ENCODE results near the gene TUBB2B. TPM values are rescaled to one million over a fixed set of nuclear protein-coding genes. Genes with fewer than 3 reads are reported as not detected.

TUBB2B gene
- total RNA-seq, 1 donor from 2014 or later = 119 TPM

GRCh38 chr6:3217286-3217685 is 10.2 kb downstream of the TUBB2B start:
- H3K9me3 Mint-ChIP-seq (ENCODE audit: low read depth) = no peaks in the 10 kb centered on the region
- no peak overlapping the region for H3K4me3 Mint-ChIP-seq (ENCODE audit: unreplicated experiment)
- DNase-seq (ENCODE audit: low spot score) = no peak

GRCh38 chr6:3214898-3215297 is 12.6 kb downstream of the TUBB2B start:
- Mint-ChIP-seq H3K4me1 (ENCODE audit: low read depth) (peaks cover 46% of the 10 kb centered on the region), H3K27me3 (ENCODE audit: low read depth) (no peaks in the 10 kb centered on the region), H3K36me3 (ENCODE audit: low read depth) (no peaks in the 10 kb centered on the region), H3K27ac (ENCODE audit: unreplicated experiment) (peak overlapping the region; percentile 28), H3K4me3 (ENCODE audit: unreplicated experiment) (no peak overlapping the region), H3K9me3 (ENCODE audit: low read depth) (no peaks in the 10 kb centered on the region)
- no peak for TF ChIP-seq CTCF (IDR thresholded peaks at IDR 0.05)
- DNase-seq (ENCODE audit: low spot score) = no peak

More at GRCh38 chr6:3217286-3217685, 10.2 kb downstream of the TUBB2B start:
- Mint-ChIP-seq H3K27ac (ENCODE audit: unreplicated experiment) (no peak overlapping the region), H3K36me3 (ENCODE audit: low read depth) (no peaks in the 10 kb centered on the region), H3K4me1 (ENCODE audit: low read depth) (peaks cover 25% of the 10 kb centered on the region), H3K27me3 (ENCODE audit: low read depth) (no peaks in the 10 kb centered on the region)
- no peak for TF ChIP-seq CTCF (IDR thresholded peaks at IDR 0.05)

GRCh38 chr6:3213334-3213695 is 14.1 kb downstream of the TUBB2B start:
- TF ChIP-seq CTCF (IDR thresholded peaks at IDR 0.05) = no peak
- Mint-ChIP-seq H3K9me3 (ENCODE audit: low read depth) (no peaks in the 10 kb centered on the region), H3K4me3 (ENCODE audit: unreplicated experiment) (no peak overlapping the region), H3K36me3 (ENCODE audit: low read depth) (no peaks in the 10 kb centered on the region), H3K27me3 (ENCODE audit: low read depth) (no peaks in the 10 kb centered on the region), H3K27ac (ENCODE audit: unreplicated experiment) (no peak overlapping the region), H3K4me1 (ENCODE audit: low read depth) (peaks cover 62% of the 10 kb centered on the region)
- DNase-seq (ENCODE audit: low spot score) = no peak

- no peak for TF ChIP-seq CTCF (IDR thresholded peaks at IDR 0.05)
- peaks cover 72% of the 10 kb centered on the region for H3K4me1 Mint-ChIP-seq (ENCODE audit: low read depth)
- peak overlapping the region; percentile 34 for H3K27ac Mint-ChIP-seq (ENCODE audit: unreplicated experiment)
- no peak for DNase-seq (ENCODE audit: low spot score)
- H3K9me3 Mint-ChIP-seq (ENCODE audit: low read depth) = no peaks in the 10 kb centered on the region
- H3K27me3 Mint-ChIP-seq (ENCODE audit: low read depth) = no peaks in the 10 kb centered on the region
- H3K36me3 Mint-ChIP-seq (ENCODE audit: low read depth) = no peaks in the 10 kb centered on the region
- no peak overlapping the region for H3K4me3 Mint-ChIP-seq (ENCODE audit: unreplicated experiment)
These were observed 15.2 kb downstream of the TUBB2B start for GRCh38 chr6:3212261-3212660.

GRCh38 chr6:3211681-3212080 is 15.8 kb downstream of the TUBB2B start:
- H3K27me3 Mint-ChIP-seq (ENCODE audit: low read depth) = no peaks in the 10 kb centered on the region

More at GRCh38 chr6:3211681-3212080, 15.8 kb downstream of the TUBB2B start:
- no peaks in the 10 kb centered on the region for H3K36me3 Mint-ChIP-seq (ENCODE audit: low read depth)
- peaks cover 74% of the 10 kb centered on the region for H3K4me1 Mint-ChIP-seq (ENCODE audit: low read depth)
- TF ChIP-seq CTCF (IDR thresholded peaks at IDR 0.05) = no peak
- no peak overlapping the region for H3K4me3 Mint-ChIP-seq (ENCODE audit: unreplicated experiment)
- DNase-seq (ENCODE audit: low spot score) = no peak
- H3K9me3 Mint-ChIP-seq (ENCODE audit: low read depth) = no peaks in the 10 kb centered on the region
- peak overlapping the region; percentile 75 for H3K27ac Mint-ChIP-seq (ENCODE audit: unreplicated experiment)

Measured in chondrocyte (in vitro differentiated cells).